H9 (cell line): ENCODE results near the gene CGB8. TPM values are rescaled to one million over a fixed set of nuclear protein-coding genes. Genes with fewer than 3 reads are reported as not detected.

Source experiments
- DNase-seq: peaks from one replicate; pipeline ENCODE4 v3.0.0-alpha.2; 2017
- H2AFZ ChIP-seq: one replicate; pipeline ENCODE4 v1.6.1; 2013; ENCODE audit warnings: mild to moderate bottlenecking, low read length, control low read depth, moderate library complexity
- H2AK5ac ChIP-seq: 2 replicates; pipeline ENCODE4 v1.6.1; 2013; ENCODE audit warnings: low read length, control low read depth, mixed read lengths; ENCODE audit not compliant: insufficient read length
- H2BK120ac ChIP-seq: one replicate; pipeline ENCODE4 v1.6.1; 2013; ENCODE audit warnings: low read depth, mild to moderate bottlenecking, low read length, control low read depth, inconsistent platforms; ENCODE audit not compliant: poor library complexity, severe bottlenecking
- H2BK12ac ChIP-seq: 2 replicates; pipeline ENCODE4 v1.6.1; 2013; ENCODE audit warnings: low read length, control low read depth, mixed read lengths, low read depth; ENCODE audit not compliant: insufficient read length
- H2BK15ac ChIP-seq: 2 replicates; pipeline ENCODE4 v1.6.1; 2013; ENCODE audit warnings: low read depth, low read length, control low read depth
- H2BK20ac ChIP-seq: one replicate; pipeline ENCODE4 v1.6.1; 2013; ENCODE audit warnings: low read depth, mild to moderate bottlenecking, low read length, control low read depth, inconsistent platforms; ENCODE audit not compliant: poor library complexity, severe bottlenecking
- H2BK5ac ChIP-seq: 2 replicates; pipeline ENCODE4 v1.6.1; 2013; ENCODE audit warnings: low read length, control low read depth, mixed read lengths; ENCODE audit not compliant: insufficient read length
- H3K14ac ChIP-seq: 2 replicates; pipeline ENCODE4 v1.6.1; 2013; ENCODE audit warnings: low read length, control low read depth; ENCODE audit not compliant: insufficient read depth
- H3K18ac ChIP-seq: 2 replicates; pipeline ENCODE4 v1.6.1; 2013; ENCODE audit warnings: low read depth, mild to moderate bottlenecking, mixed read lengths, low read length, control low read depth; ENCODE audit not compliant: insufficient read length
- H3K23ac ChIP-seq: 2 replicates; pipeline ENCODE4 v1.6.1; 2013; ENCODE audit warnings: low read length, control low read depth, mixed read lengths, low read depth; ENCODE audit not compliant: insufficient read length
- H3K23me2 ChIP-seq: 2 replicates; pipeline ENCODE4 v1.6.1; 2013; ENCODE audit warnings: low read depth, mild to moderate bottlenecking, mixed read lengths, low read length, control low read depth; ENCODE audit not compliant: insufficient read length, poor library complexity, severe bottlenecking
- H3K27ac ChIP-seq: 2 replicates; pipeline ENCODE4 v1.5.1; 2013; ENCODE audit warnings: low read length, control low read depth, mixed read lengths, low read depth; ENCODE audit not compliant: insufficient read length
- H3K27me3 ChIP-seq: 2 replicates; pipeline ENCODE4 v1.6.1; 2013; ENCODE audit warnings: low read length, control low read depth, inconsistent platforms; ENCODE audit not compliant: insufficient read depth
- H3K4ac ChIP-seq: 2 replicates; pipeline ENCODE4 v1.6.1; 2013; ENCODE audit warnings: low read depth, mild to moderate bottlenecking, control low read depth, inconsistent platforms, low read length, moderate library complexity
- H3K4me1 ChIP-seq: 2 replicates; pipeline ENCODE4 v1.6.1; 2013; ENCODE audit warnings: low read length, control low read depth, inconsistent platforms; ENCODE audit not compliant: insufficient read depth
- H3K4me2 ChIP-seq: 2 replicates; pipeline ENCODE4 v1.6.1; 2013; ENCODE audit warnings: low read length, control low read depth, mixed read lengths; ENCODE audit not compliant: insufficient read length, insufficient read depth
- H3K56ac ChIP-seq: 2 replicates; pipeline ENCODE4 v1.6.1; 2013; ENCODE audit warnings: low read depth, mild to moderate bottlenecking, mixed read lengths, low read length, control low read depth; ENCODE audit not compliant: insufficient read length
- H3K79me1 ChIP-seq: 2 replicates; pipeline ENCODE4 v1.6.1; 2013; ENCODE audit warnings: low read depth, mild to moderate bottlenecking, moderate library complexity, low read length, control low read depth, inconsistent platforms; ENCODE audit not compliant: insufficient read depth, poor library complexity, severe bottlenecking
- H3K79me2 ChIP-seq: 2 replicates; pipeline ENCODE4 v1.6.1; 2013; ENCODE audit warnings: low read length, control low read depth, inconsistent platforms; ENCODE audit not compliant: insufficient read depth
- H3K9ac ChIP-seq: 2 replicates; pipeline ENCODE4 v1.6.1; 2013; ENCODE audit warnings: low read length, control low read depth, mixed read lengths; ENCODE audit not compliant: insufficient read length; ENCODE audit errors: extremely low read depth
- H3K9me3 ChIP-seq: one replicate; pipeline ENCODE4 v1.6.1; 2013; ENCODE audit warnings: low read depth, low read length, inconsistent platforms; ENCODE audit not compliant: control insufficient read depth
- H3T11ph ChIP-seq: one replicate; pipeline ENCODE4 v1.6.1; 2013; ENCODE audit warnings: mild to moderate bottlenecking, low read length, control low read depth, inconsistent platforms
- H4K20me1 ChIP-seq: one replicate; pipeline ENCODE4 v1.6.1; 2013; ENCODE audit not compliant: control insufficient read depth, insufficient read length, insufficient read depth
- H4K5ac ChIP-seq: 2 replicates; pipeline ENCODE4 v1.6.1; 2013; ENCODE audit warnings: low read depth, mild to moderate bottlenecking, mixed read lengths, low read length, control low read depth; ENCODE audit not compliant: insufficient read length
- H4K8ac ChIP-seq: replicated peaks from 2 replicates; pipeline ENCODE4 v1.6.1; 2013; ENCODE audit warnings: low read length, control low read depth, mixed read lengths, low read depth; ENCODE audit not compliant: insufficient read length
- H4K91ac ChIP-seq: 2 replicates; pipeline ENCODE4 v1.6.1; 2013; ENCODE audit warnings: low read depth, mild to moderate bottlenecking, moderate library complexity, mixed read lengths, low read length, control low read depth; ENCODE audit not compliant: insufficient read length
- H3K27ac Mint-ChIP-seq, 3 experiments: 2 replicates in 2 of 3; 3 replicates in 1 of 3; pipeline ENCODE4 v1.8.0; 2020 to 2021; ENCODE audit warnings: mixed read lengths in 3 of 3, mild to moderate bottlenecking in 1 of 3, moderate library complexity in 1 of 3
- H3K27me3 Mint-ChIP-seq: 2 replicates; pipeline ENCODE4 v1.8.0; 2021; ENCODE audit warnings: low read depth, mild to moderate bottlenecking, moderate library complexity, mixed read lengths
- H3K36me3 Mint-ChIP-seq, 3 experiments: 2 replicates in 2 of 3; 3 replicates in 1 of 3; pipeline ENCODE4 v1.8.0; 2020 to 2021; ENCODE audit warnings: low read depth in 3 of 3, mixed read lengths in 3 of 3; ENCODE audit not compliant: insufficient read depth in 1 of 3
- H3K4me1 Mint-ChIP-seq, 2 experiments: 2 replicates each; pipeline ENCODE4 v1.8.0; 2020; ENCODE audit warnings: mixed read lengths in 2 of 2
- H3K4me3 Mint-ChIP-seq, 2 experiments: 2 replicates in 1 of 2; 3 replicates in 1 of 2; pipeline ENCODE4 v1.8.0; 2020 to 2021; ENCODE audit warnings: mild to moderate bottlenecking in 2 of 2, mixed read lengths in 2 of 2, moderate library complexity in 1 of 2
- H3K9me3 Mint-ChIP-seq, 2 experiments: 2 replicates in 1 of 2; 3 replicates in 1 of 2; pipeline ENCODE4 v1.8.0; 2020; ENCODE audit warnings: mild to moderate bottlenecking in 2 of 2, mixed read lengths in 2 of 2, moderate library complexity in 1 of 2
- WGBS: extraction: QIAGEN DNeasy Blood & Tissue Kit; methylation state at CpG from one replicate; pipeline ENCODE4 v1.1.7; 2013; ENCODE audit warnings: missing lambda C conversion rate, low lambda C conversion rate, mixed read lengths; ENCODE audit not compliant: insufficient read length; ENCODE audit errors: extremely low coverage; 5-methylcytosine and 5-hydroxymethylcytosine counted together
- total RNA-seq: library from RNA; stranded (reverse); gene quantifications from 2 replicates; pipeline ENCODE4 v1.2.1, GENCODE V29; 2021
- TF ChIP-seq, protein P1 (sequence below): fragments of 200-600 bp; sonication (generic); conservative IDR thresholded peaks from 3 replicates; pipeline ENCODE4 v1.8.0; 2021; ENCODE audit warnings: antibody characterized with exemption, mild to moderate bottlenecking

CGB8 gene
- total RNA-seq, 1 experiment from 2014 or later = not detected

- Mint-ChIP-seq H3K27me3 (no peaks in the 10 kb centered on the region), H3K36me3 (peaks cover 38 to 86% (median 83%) of the 10 kb centered on the region in 3 experiments), H3K4me1 (peaks cover 4 to 14% of the 10 kb centered on the region in 2 experiments; a peak in 2 of 4 replicates), H3K4me3 (no peak overlapping the region), H3K9me3 (no peaks in the 10 kb centered on the region), H3K27ac (peak overlapping the region; percentile 18 to 96 (median 67); a peak in 3 of 7 replicates)
- no peak overlapping the region for H3K56ac ChIP-seq
- no peak overlapping the region for H3K9ac ChIP-seq
- H3K14ac ChIP-seq = no peak overlapping the region
- H3K4me2 ChIP-seq = no peak overlapping the region
- H4K5ac ChIP-seq = no peak overlapping the region
- H4K8ac ChIP-seq = no peak overlapping the region
- H3K4ac ChIP-seq = no peak overlapping the region
- H3K79me2 ChIP-seq = no peaks in the 10 kb centered on the region; the same call in 1 of the 2 replicates
- no peaks in the 10 kb centered on the region for H3K4me1 ChIP-seq
- no peak overlapping the region for H2BK20ac ChIP-seq
- TF ChIP-seq, protein P1, sequence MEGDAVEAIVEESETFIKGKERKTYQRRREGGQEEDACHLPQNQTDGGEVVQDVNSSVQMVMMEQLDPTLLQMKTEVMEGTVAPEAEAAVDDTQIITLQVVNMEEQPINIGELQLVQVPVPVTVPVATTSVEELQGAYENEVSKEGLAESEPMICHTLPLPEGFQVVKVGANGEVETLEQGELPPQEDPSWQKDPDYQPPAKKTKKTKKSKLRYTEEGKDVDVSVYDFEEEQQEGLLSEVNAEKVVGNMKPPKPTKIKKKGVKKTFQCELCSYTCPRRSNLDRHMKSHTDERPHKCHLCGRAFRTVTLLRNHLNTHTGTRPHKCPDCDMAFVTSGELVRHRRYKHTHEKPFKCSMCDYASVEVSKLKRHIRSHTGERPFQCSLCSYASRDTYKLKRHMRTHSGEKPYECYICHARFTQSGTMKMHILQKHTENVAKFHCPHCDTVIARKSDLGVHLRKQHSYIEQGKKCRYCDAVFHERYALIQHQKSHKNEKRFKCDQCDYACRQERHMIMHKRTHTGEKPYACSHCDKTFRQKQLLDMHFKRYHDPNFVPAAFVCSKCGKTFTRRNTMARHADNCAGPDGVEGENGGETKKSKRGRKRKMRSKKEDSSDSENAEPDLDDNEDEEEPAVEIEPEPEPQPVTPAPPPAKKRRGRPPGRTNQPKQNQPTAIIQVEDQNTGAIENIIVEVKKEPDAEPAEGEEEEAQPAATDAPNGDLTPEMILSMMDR = peak; percentile 100
- peaks cover 3% of the 10 kb centered on the region for H3K79me1 ChIP-seq
- no peaks in the 10 kb centered on the region for H3K23me2 ChIP-seq
- DNase-seq = peak; percentile 86
- no peak overlapping the region for H2AK5ac ChIP-seq
- H3K23ac ChIP-seq = no peak overlapping the region
- no peak overlapping the region for H2AFZ ChIP-seq
- H2BK5ac ChIP-seq = no peak overlapping the region
- no peak overlapping the region for H2BK15ac ChIP-seq
- no peaks in the 10 kb centered on the region for H4K20me1 ChIP-seq
- no peak overlapping the region for H2BK12ac ChIP-seq
- no peaks in the 10 kb centered on the region for H3K9me3 ChIP-seq
- no peak overlapping the region for H2BK120ac ChIP-seq
- no peak overlapping the region for H3K18ac ChIP-seq
- no peak overlapping the region for H3T11ph ChIP-seq
- no CpG with 5 or more reads among the region's 8 CpGs for WGBS
- no peak overlapping the region for H4K91ac ChIP-seq
- no peak overlapping the region for H3K27ac ChIP-seq
- no peaks in the 10 kb centered on the region for H3K27me3 ChIP-seq
Observed at GRCh38 chr19:49097453-49098288, 48.8 kb upstream of the CGB8 start.
